ENCODE measurements around the gene RTN4RL1.

DNA sequence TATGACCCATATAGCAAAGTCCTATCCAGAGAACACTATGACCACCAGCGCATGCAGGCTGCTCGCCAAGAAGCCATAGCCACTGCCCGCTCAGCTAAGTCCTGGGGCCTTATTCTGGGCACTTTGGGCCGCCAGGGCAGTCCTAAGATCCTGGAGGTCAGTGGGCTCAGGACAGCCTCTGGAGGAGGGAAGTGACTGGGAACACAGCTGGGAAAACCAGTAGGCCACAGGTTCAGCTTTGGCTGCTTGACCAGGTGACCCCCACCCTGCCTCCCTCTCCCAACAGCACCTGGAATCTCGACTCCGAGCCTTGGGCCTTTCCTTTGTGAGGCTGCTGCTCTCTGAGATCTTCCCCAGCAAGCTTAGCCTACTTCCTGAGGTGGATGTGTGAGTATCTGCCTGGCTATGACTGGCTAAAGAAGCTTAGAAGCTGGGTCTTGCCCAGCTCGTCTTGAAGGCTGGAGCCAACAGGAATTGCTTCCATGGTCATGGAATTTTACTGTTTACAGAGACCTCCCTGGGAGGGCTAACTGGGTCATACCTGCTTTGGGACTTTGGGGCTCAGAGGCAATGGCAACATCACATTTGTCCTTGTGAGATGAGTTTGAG lies 15.2 kb upstream of the RTN4RL1 start:
- no peak for TF ChIP-seq POLR2A (IDR thresholded peaks at IDR 0.05)
- TF ChIP-seq, protein P1, sequence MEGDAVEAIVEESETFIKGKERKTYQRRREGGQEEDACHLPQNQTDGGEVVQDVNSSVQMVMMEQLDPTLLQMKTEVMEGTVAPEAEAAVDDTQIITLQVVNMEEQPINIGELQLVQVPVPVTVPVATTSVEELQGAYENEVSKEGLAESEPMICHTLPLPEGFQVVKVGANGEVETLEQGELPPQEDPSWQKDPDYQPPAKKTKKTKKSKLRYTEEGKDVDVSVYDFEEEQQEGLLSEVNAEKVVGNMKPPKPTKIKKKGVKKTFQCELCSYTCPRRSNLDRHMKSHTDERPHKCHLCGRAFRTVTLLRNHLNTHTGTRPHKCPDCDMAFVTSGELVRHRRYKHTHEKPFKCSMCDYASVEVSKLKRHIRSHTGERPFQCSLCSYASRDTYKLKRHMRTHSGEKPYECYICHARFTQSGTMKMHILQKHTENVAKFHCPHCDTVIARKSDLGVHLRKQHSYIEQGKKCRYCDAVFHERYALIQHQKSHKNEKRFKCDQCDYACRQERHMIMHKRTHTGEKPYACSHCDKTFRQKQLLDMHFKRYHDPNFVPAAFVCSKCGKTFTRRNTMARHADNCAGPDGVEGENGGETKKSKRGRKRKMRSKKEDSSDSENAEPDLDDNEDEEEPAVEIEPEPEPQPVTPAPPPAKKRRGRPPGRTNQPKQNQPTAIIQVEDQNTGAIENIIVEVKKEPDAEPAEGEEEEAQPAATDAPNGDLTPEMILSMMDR (IDR thresholded peaks at IDR 0.05), result no peak
